ENCODE results near the gene S1PR3.

Gene S1PR3

GRCh38 chr9:89037346-89037745 lies 46.1 kb downstream of the S1PR3 start:
- no peak overlapping the region for H3K4me3 ChIP-seq (ENCODE audit: low read length in 2 of 2)
- peaks cover 0 to 3% of the 10 kb centered on the region in 2 donors for H3K27me3 ChIP-seq (ENCODE audit: control insufficient read depth in 1 of 2, insufficient read depth in 2 of 2, low read length in 2 of 2)
- no peak overlapping the region for H3K9ac ChIP-seq (ENCODE audit: low read length in 2 of 2)
- peaks cover 5% of the 10 kb centered on the region for H3K4me1 ChIP-seq (ENCODE audit: control insufficient read depth, insufficient read depth, low read length)
- no peaks in the 10 kb centered on the region for H3K36me3 ChIP-seq (ENCODE audit: control insufficient read depth in 2 of 2, insufficient read depth in 2 of 2, low read length in 2 of 2)
- H3K9me3 ChIP-seq (ENCODE audit: control insufficient read depth in 2 of 2, low read length in 2 of 2) = peaks cover 0 to 2% of the 10 kb centered on the region in 2 donors
- H3K27ac ChIP-seq (ENCODE audit: low read length) = no peak overlapping the region

- Histone ChIP-seq H3K4me1 (ENCODE audit: control insufficient read depth, insufficient read depth, low read length) (peaks cover 5% of the 10 kb centered on the region), H3K9ac (ENCODE audit: low read length in 2 of 2) (no peak overlapping the region), H3K36me3 (ENCODE audit: control insufficient read depth in 2 of 2, insufficient read depth in 2 of 2, low read length in 2 of 2) (no peaks in the 10 kb centered on the region), H3K27me3 (ENCODE audit: control insufficient read depth in 1 of 2, insufficient read depth in 2 of 2, low read length in 2 of 2) (peaks cover 0 to 3% of the 10 kb centered on the region in 2 donors), H3K27ac (ENCODE audit: low read length) (no peak overlapping the region), H3K4me3 (ENCODE audit: low read length in 2 of 2) (no peak overlapping the region), H3K9me3 (ENCODE audit: control insufficient read depth in 2 of 2, low read length in 2 of 2) (peaks cover 0 to 2% of the 10 kb centered on the region in 2 donors)
These were observed 46.6 kb downstream of the S1PR3 start for GRCh38 chr9:89037891-89038290.

DNA sequence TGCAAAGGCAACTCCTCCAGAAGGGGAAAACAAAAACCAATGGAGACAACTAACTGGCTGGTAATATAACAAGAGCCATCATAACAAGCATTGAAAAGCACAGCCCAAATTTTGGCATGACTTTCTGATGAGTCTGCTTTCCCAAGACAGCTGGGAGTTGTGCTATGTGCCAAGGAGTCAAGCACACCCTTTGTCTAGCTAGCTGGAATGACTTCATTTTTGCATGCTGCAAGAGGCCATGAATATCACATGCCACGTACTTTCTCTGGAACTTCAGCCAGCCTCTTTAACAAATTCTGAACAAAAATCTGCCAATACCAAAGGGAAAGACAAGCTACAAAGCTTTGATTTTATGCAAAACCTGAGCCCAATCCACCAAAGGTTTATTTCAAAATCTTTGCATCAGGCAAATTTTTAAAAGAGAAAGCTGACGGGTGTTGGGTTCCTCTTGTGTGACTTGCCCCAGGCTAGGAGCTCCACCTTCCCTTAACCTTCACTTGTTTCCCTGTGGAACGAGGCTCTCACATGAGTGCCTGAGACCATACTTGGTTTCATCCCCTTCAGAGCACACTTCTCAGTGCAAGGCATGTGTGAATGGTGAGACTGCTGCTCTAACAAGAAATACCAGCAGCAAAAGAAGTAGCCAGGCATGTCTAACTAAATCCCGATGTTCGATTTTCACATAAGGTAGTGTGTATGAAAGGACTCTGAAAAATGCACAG lies 47.3 kb downstream of the S1PR3 start:
- peaks cover 5% of the 10 kb centered on the region for H3K4me1 ChIP-seq (ENCODE audit: control insufficient read depth, insufficient read depth, low read length)
- H3K36me3 ChIP-seq (ENCODE audit: control insufficient read depth in 2 of 2, insufficient read depth in 2 of 2, low read length in 2 of 2) = no peaks in the 10 kb centered on the region
- H3K9me3 ChIP-seq (ENCODE audit: control insufficient read depth in 2 of 2, low read length in 2 of 2) = peaks cover 0 to 2% of the 10 kb centered on the region in 2 donors
- H3K4me3 ChIP-seq (ENCODE audit: low read length in 2 of 2) = no peak overlapping the region
- H3K9ac ChIP-seq (ENCODE audit: low read length in 2 of 2) = no peak overlapping the region
- H3K27me3 ChIP-seq (ENCODE audit: control insufficient read depth in 1 of 2, insufficient read depth in 2 of 2, low read length in 2 of 2) = peaks cover 0 to under 1% of the 10 kb centered on the region in 2 donors
- no peak overlapping the region for H3K27ac ChIP-seq (ENCODE audit: low read length)

DNA sequence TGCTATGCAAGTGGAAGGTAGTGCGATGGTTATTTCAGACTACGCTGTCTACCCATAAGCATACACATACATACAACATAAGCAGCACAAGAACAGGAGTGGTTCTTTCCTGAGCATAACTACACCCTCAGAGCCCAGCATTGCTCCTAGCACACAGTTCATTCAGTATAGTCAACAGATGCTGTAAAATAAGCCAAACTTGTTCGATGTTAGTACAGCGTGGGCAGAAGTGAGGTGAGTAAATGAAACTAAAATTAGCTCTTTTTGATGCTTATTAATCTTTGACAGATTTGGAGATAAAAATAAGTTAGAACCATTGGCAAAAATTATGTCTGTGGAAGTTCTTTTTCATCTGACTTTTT lies 47.8 kb downstream of the S1PR3 start:
- Histone ChIP-seq H3K4me3 (ENCODE audit: low read length in 2 of 2) (no peak overlapping the region), H3K27me3 (ENCODE audit: control insufficient read depth in 1 of 2, insufficient read depth in 2 of 2, low read length in 2 of 2) (no peaks in the 10 kb centered on the region), H3K27ac (ENCODE audit: low read length) (no peak overlapping the region), H3K4me1 (ENCODE audit: control insufficient read depth, insufficient read depth, low read length) (peaks cover 5% of the 10 kb centered on the region), H3K9ac (ENCODE audit: low read length in 2 of 2) (no peak overlapping the region), H3K36me3 (ENCODE audit: control insufficient read depth in 2 of 2, insufficient read depth in 2 of 2, low read length in 2 of 2) (no peaks in the 10 kb centered on the region), H3K9me3 (ENCODE audit: control insufficient read depth in 2 of 2, low read length in 2 of 2) (no peaks in the 10 kb centered on the region)

- Histone ChIP-seq H3K27me3 (ENCODE audit: control insufficient read depth in 1 of 2, insufficient read depth in 2 of 2, low read length in 2 of 2) (no peaks in the 10 kb centered on the region), H3K4me1 (ENCODE audit: control insufficient read depth, insufficient read depth, low read length) (peaks cover 5% of the 10 kb centered on the region), H3K9me3 (ENCODE audit: control insufficient read depth in 2 of 2, low read length in 2 of 2) (no peaks in the 10 kb centered on the region), H3K4me3 (ENCODE audit: low read length in 2 of 2) (no peak overlapping the region), H3K27ac (ENCODE audit: low read length) (no peak overlapping the region), H3K36me3 (ENCODE audit: control insufficient read depth in 2 of 2, insufficient read depth in 2 of 2, low read length in 2 of 2) (no peaks in the 10 kb centered on the region), H3K9ac (ENCODE audit: low read length in 2 of 2) (no peak overlapping the region)
These were observed 48.4 kb downstream of the S1PR3 start for GRCh38 chr9:89039664-89040063.

DNA sequence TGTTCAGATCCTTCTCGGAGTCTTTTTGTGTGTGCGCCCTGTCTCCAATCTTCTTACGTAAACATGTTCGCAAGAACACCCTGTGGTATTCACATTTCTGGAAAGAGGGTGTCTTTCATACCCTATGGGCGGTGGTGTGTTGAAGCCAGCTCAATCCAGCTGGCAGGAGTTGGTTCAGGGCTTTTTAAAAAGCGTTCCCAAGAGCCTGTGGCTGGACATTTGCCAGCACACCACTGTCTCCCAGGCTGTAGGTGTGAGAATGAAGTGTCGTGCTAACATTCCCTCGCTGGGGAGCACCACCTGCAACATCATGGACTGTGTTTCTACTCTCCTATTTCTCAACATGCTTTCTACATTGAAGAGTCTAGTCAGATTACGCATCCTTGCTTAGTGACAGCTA lies 51.7 kb downstream of the S1PR3 start:
- H3K4me3 ChIP-seq (ENCODE audit: low read length in 2 of 2) = no peak overlapping the region
- no peaks in the 10 kb centered on the region for H3K9me3 ChIP-seq (ENCODE audit: control insufficient read depth in 2 of 2, low read length in 2 of 2)
- no peaks in the 10 kb centered on the region for H3K36me3 ChIP-seq (ENCODE audit: control insufficient read depth in 2 of 2, insufficient read depth in 2 of 2, low read length in 2 of 2)
- H3K4me1 ChIP-seq (ENCODE audit: control insufficient read depth, insufficient read depth, low read length) = peaks cover 2% of the 10 kb centered on the region
- no peak overlapping the region for H3K9ac ChIP-seq (ENCODE audit: low read length in 2 of 2)
- no peak overlapping the region for H3K27ac ChIP-seq (ENCODE audit: low read length)
- H3K27me3 ChIP-seq (ENCODE audit: control insufficient read depth in 1 of 2, insufficient read depth in 2 of 2, low read length in 2 of 2) = no peaks in the 10 kb centered on the region

DNA sequence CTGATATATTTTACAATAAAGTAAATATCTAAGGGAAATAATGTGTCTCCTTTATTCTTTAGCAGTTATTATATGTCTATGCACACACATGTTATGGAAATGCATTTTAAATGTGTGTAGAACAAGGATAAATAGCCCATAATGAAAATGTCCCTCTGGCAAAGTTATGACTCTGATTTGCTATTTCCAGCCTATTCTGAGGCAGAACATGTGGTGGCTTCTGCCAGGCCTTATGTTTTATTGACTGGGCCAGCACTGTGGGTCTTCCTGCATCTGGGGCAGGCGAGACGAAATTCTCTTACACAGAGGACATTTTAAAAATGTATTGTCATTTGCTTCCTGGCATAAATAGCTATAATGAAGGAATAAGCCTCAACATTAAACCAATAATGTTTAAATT lies 52.8 kb downstream of the S1PR3 start:
- Histone ChIP-seq H3K4me3 (ENCODE audit: low read length in 2 of 2) (no peak overlapping the region), H3K9me3 (ENCODE audit: control insufficient read depth in 2 of 2, low read length in 2 of 2) (no peaks in the 10 kb centered on the region), H3K27ac (ENCODE audit: low read length) (no peak overlapping the region), H3K36me3 (ENCODE audit: control insufficient read depth in 2 of 2, insufficient read depth in 2 of 2, low read length in 2 of 2) (no peaks in the 10 kb centered on the region), H3K4me1 (ENCODE audit: control insufficient read depth, insufficient read depth, low read length) (no peaks in the 10 kb centered on the region), H3K9ac (ENCODE audit: low read length in 2 of 2) (no peak overlapping the region), H3K27me3 (ENCODE audit: control insufficient read depth in 1 of 2, insufficient read depth in 2 of 2, low read length in 2 of 2) (no peaks in the 10 kb centered on the region)

DNA sequence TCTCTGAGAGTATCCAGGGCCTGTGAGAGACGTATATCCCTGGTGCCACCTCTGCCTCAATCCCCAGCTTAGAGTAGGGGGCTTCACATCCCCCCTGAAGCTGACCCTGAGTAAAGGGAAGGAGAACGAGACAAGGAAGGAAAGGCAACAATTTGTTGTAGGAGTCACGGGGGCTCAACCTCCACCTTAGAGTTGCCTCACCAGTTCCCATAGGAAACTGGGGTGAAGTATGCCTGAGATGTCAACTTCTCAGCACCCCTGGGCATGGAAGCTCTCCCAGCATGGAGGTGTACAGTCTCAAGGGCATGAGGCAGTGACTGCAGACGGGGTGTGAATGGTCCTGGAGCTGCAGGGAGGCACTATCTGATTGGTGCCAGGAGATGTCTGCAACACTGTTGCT lies 53.6 kb downstream of the S1PR3 start:
- H3K27ac ChIP-seq (ENCODE audit: low read length) = no peak overlapping the region
- no peak overlapping the region for H3K9ac ChIP-seq (ENCODE audit: low read length in 2 of 2)
- H3K36me3 ChIP-seq (ENCODE audit: control insufficient read depth in 2 of 2, insufficient read depth in 2 of 2, low read length in 2 of 2) = no peaks in the 10 kb centered on the region
- H3K27me3 ChIP-seq (ENCODE audit: control insufficient read depth in 1 of 2, insufficient read depth in 2 of 2, low read length in 2 of 2) = no peaks in the 10 kb centered on the region
- no peaks in the 10 kb centered on the region for H3K4me1 ChIP-seq (ENCODE audit: control insufficient read depth, insufficient read depth, low read length)
- no peak overlapping the region for H3K4me3 ChIP-seq (ENCODE audit: low read length in 2 of 2)
- no peaks in the 10 kb centered on the region for H3K9me3 ChIP-seq (ENCODE audit: control insufficient read depth in 2 of 2, low read length in 2 of 2)

DNA sequence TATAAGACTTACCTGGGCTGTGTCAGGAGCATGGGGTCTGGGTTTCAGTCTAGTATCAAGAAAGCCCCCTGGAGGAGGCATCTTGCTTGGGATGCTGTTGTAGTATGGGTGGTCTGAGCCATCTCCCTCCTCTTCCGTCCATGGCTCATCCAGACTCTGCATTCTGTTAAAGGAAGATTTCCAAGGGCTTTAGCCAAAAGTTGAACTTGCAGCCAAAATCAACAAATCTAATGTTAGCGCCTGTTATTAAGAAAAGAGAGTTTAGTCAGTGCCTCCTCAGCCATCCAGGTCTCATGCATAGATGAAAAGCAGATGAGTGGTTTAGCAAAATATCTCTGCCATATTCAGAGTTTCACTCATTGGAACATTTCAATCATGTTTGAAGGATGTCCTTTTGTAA lies 55.6 kb downstream of the S1PR3 start:
- H3K9me3 ChIP-seq (ENCODE audit: control insufficient read depth in 2 of 2, low read length in 2 of 2) = no peaks in the 10 kb centered on the region
- H3K36me3 ChIP-seq (ENCODE audit: control insufficient read depth in 2 of 2, insufficient read depth in 2 of 2, low read length in 2 of 2) = no peaks in the 10 kb centered on the region
- no peaks in the 10 kb centered on the region for H3K4me1 ChIP-seq (ENCODE audit: control insufficient read depth, insufficient read depth, low read length)
- H3K27ac ChIP-seq (ENCODE audit: low read length) = no peak overlapping the region
- no peak overlapping the region for H3K4me3 ChIP-seq (ENCODE audit: low read length in 2 of 2)
- H3K27me3 ChIP-seq (ENCODE audit: control insufficient read depth in 1 of 2, insufficient read depth in 2 of 2, low read length in 2 of 2) = no peaks in the 10 kb centered on the region
- no peak overlapping the region for H3K9ac ChIP-seq (ENCODE audit: low read length in 2 of 2)

- no peak overlapping the region for H3K9ac ChIP-seq (ENCODE audit: low read length in 2 of 2)
- H3K9me3 ChIP-seq (ENCODE audit: control insufficient read depth in 2 of 2, low read length in 2 of 2) = no peaks in the 10 kb centered on the region
- H3K4me3 ChIP-seq (ENCODE audit: low read length in 2 of 2) = no peak overlapping the region
- no peaks in the 10 kb centered on the region for H3K27me3 ChIP-seq (ENCODE audit: control insufficient read depth in 1 of 2, insufficient read depth in 2 of 2, low read length in 2 of 2)
- H3K27ac ChIP-seq (ENCODE audit: low read length) = no peak overlapping the region
- H3K36me3 ChIP-seq (ENCODE audit: control insufficient read depth in 2 of 2, insufficient read depth in 2 of 2, low read length in 2 of 2) = no peaks in the 10 kb centered on the region
- H3K4me1 ChIP-seq (ENCODE audit: control insufficient read depth, insufficient read depth, low read length) = no peaks in the 10 kb centered on the region
These were observed 56.4 kb downstream of the S1PR3 start for GRCh38 chr9:89047667-89048066.

DNA sequence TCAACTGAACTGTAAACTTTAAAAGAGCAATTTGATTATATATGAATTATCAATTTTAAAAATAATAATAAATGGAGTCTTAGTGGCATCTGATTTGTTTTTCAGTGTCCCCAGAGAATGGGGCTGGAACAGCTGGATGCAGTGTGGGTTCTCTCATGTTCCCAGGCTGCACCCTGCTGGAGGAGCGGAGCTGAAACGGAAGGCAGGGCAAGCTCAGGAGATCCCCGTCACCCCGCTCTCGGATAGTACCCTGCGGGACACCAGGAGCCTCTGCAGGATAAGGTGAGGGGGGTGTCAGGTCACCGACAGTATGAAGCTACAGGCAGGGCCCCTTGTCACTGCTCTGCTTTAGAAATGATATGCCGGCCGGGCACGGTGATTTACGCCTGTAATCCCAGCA lies 57.3 kb downstream of the S1PR3 start:
- Histone ChIP-seq H3K36me3 (ENCODE audit: control insufficient read depth in 2 of 2, insufficient read depth in 2 of 2, low read length in 2 of 2) (no peaks in the 10 kb centered on the region), H3K27ac (ENCODE audit: low read length) (no peak overlapping the region), H3K4me1 (ENCODE audit: control insufficient read depth, insufficient read depth, low read length) (no peaks in the 10 kb centered on the region), H3K4me3 (ENCODE audit: low read length in 2 of 2) (no peak overlapping the region), H3K9ac (ENCODE audit: low read length in 2 of 2) (no peak overlapping the region), H3K9me3 (ENCODE audit: control insufficient read depth in 2 of 2, low read length in 2 of 2) (no peaks in the 10 kb centered on the region), H3K27me3 (ENCODE audit: control insufficient read depth in 1 of 2, insufficient read depth in 2 of 2, low read length in 2 of 2) (no peaks in the 10 kb centered on the region)
